IMR-90 (cell line): ENCODE measurements around the gene LYPD6B. TPM values are rescaled to one million over a fixed set of nuclear protein-coding genes. Genes with fewer than 3 reads are reported as not detected.

Experiments
- ATAC-seq: fragments of 200-7000 bp; cut with Tn5 transposase; 2 replicates; pipeline ENCODE4 v1.9.1; 2020; ENCODE audit warnings: low read depth, mild to moderate bottlenecking, moderate library complexity
- BruUV-seq: library from RNA; stranded (reverse); fragments of 400-500 nt; replicated peaks from 2 replicates; lab custom pipeline; 2021; lab: Mats Ljungman, UMichigan
- CTCF ChIA-PET: fragments of 300-600 bp; formaldehyde crosslinking; extraction: SDS; loops from one replicate; lab custom pipeline; 2021; ENCODE audit warnings: antibody characterized with exemption; lab: Yijun Ruan, JAX
- POLR2A ChIA-PET: fragments of 300-600 bp; sonication (Branson Sonifier 250); formaldehyde crosslinking; loops from one replicate; lab custom pipeline; 2022; ENCODE audit warnings: antibody characterized with exemption; ENCODE audit not compliant: unreplicated experiment; lab: Charles Lee
- DNase-seq: peaks from one replicate; pipeline ENCODE4 v3.0.0; 2013
- H2AFZ ChIP-seq: replicated peaks from 2 replicates; pipeline ENCODE3; 2013; ENCODE audit warnings: low read length, mild to moderate bottlenecking; ENCODE audit not compliant: poor library complexity
- H2AK5ac ChIP-seq: 2 replicates; pipeline ENCODE4 v1.6.1; 2013; ENCODE audit warnings: low read depth, low read length, inconsistent platforms
- H2AK9ac ChIP-seq: replicated peaks from 2 replicates; pipeline ENCODE3; 2013; ENCODE audit warnings: mild to moderate bottlenecking, low read depth, low read length, moderate library complexity; ENCODE audit not compliant: poor library complexity
- H2BK120ac ChIP-seq: 2 replicates; pipeline ENCODE4 v1.6.1; 2013; ENCODE audit warnings: low read depth, low read length, inconsistent platforms
- H2BK15ac ChIP-seq: 3 replicates; pipeline ENCODE4 v1.6.1; 2013; ENCODE audit warnings: low read depth, low read length, inconsistent platforms
- H2BK20ac ChIP-seq: 2 replicates; pipeline ENCODE4 v1.6.1; 2013; ENCODE audit warnings: low read depth, mild to moderate bottlenecking, inconsistent platforms, low read length, moderate library complexity
- H2BK5ac ChIP-seq: 2 replicates; pipeline ENCODE4 v1.6.1; 2013; ENCODE audit warnings: mild to moderate bottlenecking, low read depth, low read length, inconsistent platforms; ENCODE audit not compliant: poor library complexity, severe bottlenecking
- H3K14ac ChIP-seq: replicated peaks from 2 replicates; pipeline ENCODE4 v1.6.1; 2013; ENCODE audit warnings: low read depth, low read length, inconsistent platforms
- H3K18ac ChIP-seq: 2 replicates; pipeline ENCODE4 v1.6.1; 2013; ENCODE audit warnings: low read depth, low read length, control low read depth
- H3K23ac ChIP-seq: 2 replicates; pipeline ENCODE4 v1.6.1; 2013; ENCODE audit warnings: low read depth, low read length, inconsistent platforms
- H3K27ac ChIP-seq: 2 replicates; pipeline ENCODE4 v1.5.1; 2013; ENCODE audit warnings: mild to moderate bottlenecking, control low read depth, low read length; ENCODE audit not compliant: insufficient read depth
- H3K27me3 ChIP-seq: 2 replicates; pipeline ENCODE4 v1.6.1; 2013; ENCODE audit warnings: low read length; ENCODE audit not compliant: control insufficient read depth, insufficient read depth
- H3K36me3 ChIP-seq: 2 replicates; pipeline ENCODE4 v1.6.1; 2013; ENCODE audit warnings: low read length, mixed read lengths; ENCODE audit not compliant: control insufficient read depth, insufficient read depth
- H3K4ac ChIP-seq: 2 replicates; pipeline ENCODE4 v1.6.1; 2013; ENCODE audit warnings: low read depth, low read length, inconsistent platforms
- H3K4me1 ChIP-seq: 2 replicates; pipeline ENCODE4 v1.6.1; 2013; ENCODE audit warnings: low read length, mixed read lengths; ENCODE audit not compliant: control insufficient read depth, insufficient read depth
- H3K4me2 ChIP-seq: 2 replicates; pipeline ENCODE4 v1.6.1; 2013; ENCODE audit warnings: low read depth, mild to moderate bottlenecking, control low read depth, low read length, moderate library complexity
- H3K4me3 ChIP-seq: 2 replicates; pipeline ENCODE4 v1.5.1; 2013; ENCODE audit warnings: low read depth, mild to moderate bottlenecking, control low read depth, low read length, moderate library complexity; ENCODE audit not compliant: insufficient read depth
- H3K56ac ChIP-seq: 2 replicates; pipeline ENCODE4 v1.6.1; 2013; ENCODE audit warnings: low read length, inconsistent platforms; ENCODE audit not compliant: insufficient read depth; ENCODE audit errors: extremely low read depth
- H3K79me1 ChIP-seq, 2 experiments: 2 replicates each; pipeline ENCODE4 v1.6.1; 2013; ENCODE audit warnings: low read length in 2 of 2, inconsistent platforms in 1 of 2, low read depth in 1 of 2
- H3K9ac ChIP-seq: 2 replicates; pipeline ENCODE4 v1.6.1; 2013; ENCODE audit warnings: low read depth, low read length, control low read depth
- H3K9me1 ChIP-seq: 2 replicates; pipeline ENCODE4 v1.6.1; 2013; ENCODE audit warnings: low read length, inconsistent platforms; ENCODE audit not compliant: insufficient read depth
- H3K9me3 ChIP-seq: 2 replicates; pipeline ENCODE4 v1.6.1; 2013; ENCODE audit warnings: low read length; ENCODE audit not compliant: control insufficient read depth, insufficient read depth
- H4K20me1 ChIP-seq: 2 replicates; pipeline ENCODE4 v1.6.1; 2013; ENCODE audit warnings: low read length, inconsistent platforms; ENCODE audit not compliant: insufficient read depth
- H4K5ac ChIP-seq: 2 replicates; pipeline ENCODE4 v1.6.1; 2013; ENCODE audit warnings: mild to moderate bottlenecking, low read depth, low read length, control low read depth
- H4K8ac ChIP-seq, 2 experiments: 2 replicates each; pipeline ENCODE4 v1.6.1; 2013; ENCODE audit warnings: low read depth in 2 of 2, low read length in 2 of 2, control low read depth in 1 of 2, inconsistent platforms in 1 of 2
- H4K91ac ChIP-seq: 2 replicates; pipeline ENCODE4 v1.6.1; 2013; ENCODE audit warnings: low read depth, low read length, inconsistent platforms; ENCODE audit not compliant: insufficient read depth
- CEBPB ChIP-seq: IDR thresholded peaks from 2 replicates; pipeline ENCODE4 v1.6.1; 2012; ENCODE audit warnings: low read depth, low read length, improper control_type of control experiment
- CHD1 ChIP-seq: IDR thresholded peaks from 2 replicates; pipeline ENCODE4 v1.6.1; 2012; ENCODE audit warnings: low read depth, low read length, improper control_type of control experiment
- FOS ChIP-seq: fragments of 150-350 bp; IDR thresholded peaks from 2 replicates; pipeline ENCODE4 v1.6.1; 2016; ENCODE audit warnings: low read depth, low read length
- MAFK ChIP-seq: IDR thresholded peaks from 2 replicates; pipeline ENCODE4 v1.6.1; 2012; ENCODE audit warnings: low read depth, low read length, improper control_type of control experiment
- MXI1 ChIP-seq: IDR thresholded peaks from 2 replicates; pipeline ENCODE4 v1.6.1; 2012; ENCODE audit warnings: low read depth, mild to moderate bottlenecking, low read length, moderate library complexity, borderline replicate concordance
- POLR2A ChIP-seq: IDR thresholded peaks from 2 replicates; pipeline ENCODE4 v1.6.1; 2012; ENCODE audit warnings: mild to moderate bottlenecking, low read depth, low read length
- RCOR1 ChIP-seq: IDR thresholded peaks from 2 replicates; pipeline ENCODE4 v1.6.1; 2012; ENCODE audit warnings: mild to moderate bottlenecking, low read length, improper control_type of control experiment; ENCODE audit not compliant: insufficient replicate concordance
- RFX5 ChIP-seq: IDR thresholded peaks from 2 replicates; pipeline ENCODE4 v1.8.0; 2012; ENCODE audit warnings: low read depth, mild to moderate bottlenecking, low read length, moderate library complexity
- WGBS, 2 experiments: methylation state at CpG; one replicate each; pipeline versions ENCODE4 v1.1.5 to v1.1.7; 2013; ENCODE audit warnings: missing lambda C conversion rate in 2 of 2; ENCODE audit not compliant: insufficient read length in 1 of 2; ENCODE audit errors: extremely low coverage in 2 of 2; 5-methylcytosine and 5-hydroxymethylcytosine counted together
- dilution Hi-C: fragments of 300-500 bp; cut with HindIII; formaldehyde crosslinking; loops from one replicate; pipeline ENCODE4 v1.14.3; 2018; ENCODE audit warnings: low sequenced_read_pairs; ENCODE audit not compliant: unreplicated experiment
- in situ Hi-C: fragments of 300-500 bp; cut with MboI; formaldehyde crosslinking; loops from 3 replicates; pipeline ENCODE4 v1.14.3; 2019; ENCODE audit warnings: low sequenced_read_pairs, inconsistent platforms, mixed read lengths
- intact Hi-C: fragments of 100-400 bp; cut with micrococcal nuclease; formaldehyde crosslinking; loops from 2 replicates; pipeline ENCODE4 v1.10.0; 2022
- polyA plus RNA-seq, 3 experiments: library from polyadenylated mRNA; depleted of rRNA; stranded (reverse); fragments of >200 nt; gene quantifications; 2 replicates each; pipeline ENCODE4 v1.2.3, GENCODE V29; 2012; ENCODE audit warnings: low replicate concordance in 1 of 3
- total RNA-seq: library from RNA; depleted of rRNA; stranded (reverse); fragments of >200 nt; gene quantifications from 2 replicates; pipeline ENCODE4 v1.2.3, GENCODE V29; 2012
- TF ChIP-seq, protein P1 (sequence below): fragments of 150-350 bp; IDR thresholded peaks from 2 replicates; pipeline ENCODE4 v1.6.1; 2017; ENCODE audit warnings: mild to moderate bottlenecking, antibody characterized with exemption, low read length, low read depth
- TF ChIP-seq, protein P2 (sequence below): fragments of 150-350 bp; IDR thresholded peaks from 2 replicates; pipeline ENCODE4 v1.6.1; 2016; ENCODE audit warnings: low read depth, mild to moderate bottlenecking, low read length, moderate library complexity, borderline replicate concordance

LYPD6B gene
- total and polyA plus RNA-seq, 2 of the 4 experiments (the other 2 are of a cell fraction): 0.05 TPM; not detected in 1

DNA sequence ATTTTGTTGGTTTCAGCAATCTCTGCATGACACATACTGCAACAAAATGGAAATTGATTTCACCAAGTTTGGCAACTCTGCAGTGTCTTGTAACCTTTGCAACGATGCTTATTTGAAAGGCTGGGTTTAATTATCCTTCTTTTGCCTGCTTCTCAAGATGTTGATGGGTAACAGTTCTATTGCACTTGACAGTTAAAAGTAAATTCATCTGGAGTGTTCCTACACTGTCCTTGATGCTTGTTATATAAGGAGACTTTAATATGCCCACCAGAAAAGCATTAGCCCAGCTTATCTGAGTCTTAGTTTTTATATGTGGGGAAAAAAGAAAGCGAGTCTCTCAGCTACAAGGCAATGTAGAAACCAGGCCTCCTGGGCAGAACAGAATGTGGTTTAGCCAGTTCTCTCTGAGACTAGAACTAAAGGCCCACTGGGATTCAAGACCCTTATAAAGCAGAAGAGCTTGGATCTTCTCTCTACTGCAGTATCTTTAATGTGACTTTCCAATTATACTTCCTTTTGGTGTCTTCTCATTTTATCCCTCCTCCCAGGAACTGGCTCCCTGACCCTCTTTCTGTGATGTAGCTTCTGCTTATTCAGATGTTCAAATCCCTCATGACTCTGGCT lies 185.1 kb downstream of the LYPD6B start:
- H3K27ac ChIP-seq: no peak overlapping the region
- H4K91ac ChIP-seq: no peak overlapping the region
- no peaks in the 10 kb centered on the region for H3K9me3 ChIP-seq
- no TSS peak for BruUV-seq
- no peaks in the 10 kb centered on the region for H3K9me1 ChIP-seq
- H4K5ac ChIP-seq: no peak overlapping the region
- no peaks in the 10 kb centered on the region for H3K4me1 ChIP-seq
- H3K56ac ChIP-seq: no peak overlapping the region
- H3K4me3 ChIP-seq: no peak overlapping the region
- no peak for ATAC-seq
- in situ Hi-C loops (no loop called here), dilution Hi-C loops (no loop called here), intact Hi-C loops (no loop called here)
- no peak overlapping the region for H4K8ac ChIP-seq
- H3K18ac ChIP-seq: no peak overlapping the region
- no peak overlapping the region for H2AK9ac ChIP-seq
- H2AFZ ChIP-seq: no peak overlapping the region
- H3K36me3 ChIP-seq: no peaks in the 10 kb centered on the region
- TF ChIP-seq, protein P1, sequence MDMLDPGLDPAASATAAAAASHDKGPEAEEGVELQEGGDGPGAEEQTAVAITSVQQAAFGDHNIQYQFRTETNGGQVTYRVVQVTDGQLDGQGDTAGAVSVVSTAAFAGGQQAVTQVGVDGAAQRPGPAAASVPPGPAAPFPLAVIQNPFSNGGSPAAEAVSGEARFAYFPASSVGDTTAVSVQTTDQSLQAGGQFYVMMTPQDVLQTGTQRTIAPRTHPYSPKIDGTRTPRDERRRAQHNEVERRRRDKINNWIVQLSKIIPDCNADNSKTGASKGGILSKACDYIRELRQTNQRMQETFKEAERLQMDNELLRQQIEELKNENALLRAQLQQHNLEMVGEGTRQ: no peak
- TF ChIP-seq FOS (no peak), POLR2A (no peak), MXI1 (no peak), CEBPB (no peak), CHD1 (no peak), RCOR1 (no peak), RFX5 (no peak), MAFK (no peak)
- TF ChIP-seq, protein P2, sequence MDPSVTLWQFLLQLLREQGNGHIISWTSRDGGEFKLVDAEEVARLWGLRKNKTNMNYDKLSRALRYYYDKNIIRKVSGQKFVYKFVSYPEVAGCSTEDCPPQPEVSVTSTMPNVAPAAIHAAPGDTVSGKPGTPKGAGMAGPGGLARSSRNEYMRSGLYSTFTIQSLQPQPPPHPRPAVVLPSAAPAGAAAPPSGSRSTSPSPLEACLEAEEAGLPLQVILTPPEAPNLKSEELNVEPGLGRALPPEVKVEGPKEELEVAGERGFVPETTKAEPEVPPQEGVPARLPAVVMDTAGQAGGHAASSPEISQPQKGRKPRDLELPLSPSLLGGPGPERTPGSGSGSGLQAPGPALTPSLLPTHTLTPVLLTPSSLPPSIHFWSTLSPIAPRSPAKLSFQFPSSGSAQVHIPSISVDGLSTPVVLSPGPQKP: no peak
- H3K27me3 ChIP-seq: no peaks in the 10 kb centered on the region
- no peak overlapping the region for H3K23ac ChIP-seq
- H2AK5ac ChIP-seq: no peak overlapping the region
- no peak overlapping the region for H3K9ac ChIP-seq
- H2BK20ac ChIP-seq: no peak overlapping the region
- H4K20me1 ChIP-seq: no peaks in the 10 kb centered on the region
- CTCF ChIA-PET: no interaction called here
- no peak overlapping the region for H3K4me2 ChIP-seq
- POLR2A ChIA-PET: no interaction called here
- H3K4ac ChIP-seq: no peak overlapping the region
- H2BK5ac ChIP-seq: no peak overlapping the region
- no CpG with 5 or more reads among the region's 2 CpGs for WGBS, 2 experiments
- H3K79me1 ChIP-seq: no peaks in the 10 kb centered on the region
- no peak overlapping the region for H2BK120ac ChIP-seq
- H2BK15ac ChIP-seq: no peak overlapping the region
- H3K14ac ChIP-seq: no peak overlapping the region
- DNase-seq: no peak
